Fibroblast of the aortic adventitia (primary cell): Measurements from ENCODE around the gene PRDX2. TPM values are rescaled to one million over a fixed set of nuclear protein-coding genes. Genes with fewer than 3 reads are reported as not detected.
A peak's percentile ranks its signal among the peaks of the same experiment; 100 is the strongest.

ENCODE experiments used
- DNase-seq: peaks from one replicate; pipeline ENCODE4 v3.0.0-alpha.2; 2010; ENCODE audit warnings: low read depth
- H3K4me3 ChIP-seq: 2 replicates; pipeline ENCODE4 v1.5.1; 2011; ENCODE audit warnings: low read depth, mild to moderate bottlenecking, control low read depth, low read length, moderate library complexity
- CTCF ChIP-seq: IDR thresholded peaks from 2 replicates; pipeline ENCODE4 v1.5.1; 2011; ENCODE audit warnings: mild to moderate bottlenecking, low read length, control low read depth, inconsistent platforms; ENCODE audit not compliant: insufficient read depth
- total RNA-seq: library from RNA; depleted of rRNA; stranded (reverse); fragments of >200 nt; gene quantifications from 2 replicates; pipeline ENCODE4 v1.2.3, GENCODE V29; 2012; ENCODE audit warnings: low replicate concordance

PRDX2 gene
- total RNA-seq, 1 donor: 163 TPM

GRCh38 chr19:12790628-12791344, 10.8 kb downstream of the PRDX2 start:
- DNase-seq: no peak

DNA sequence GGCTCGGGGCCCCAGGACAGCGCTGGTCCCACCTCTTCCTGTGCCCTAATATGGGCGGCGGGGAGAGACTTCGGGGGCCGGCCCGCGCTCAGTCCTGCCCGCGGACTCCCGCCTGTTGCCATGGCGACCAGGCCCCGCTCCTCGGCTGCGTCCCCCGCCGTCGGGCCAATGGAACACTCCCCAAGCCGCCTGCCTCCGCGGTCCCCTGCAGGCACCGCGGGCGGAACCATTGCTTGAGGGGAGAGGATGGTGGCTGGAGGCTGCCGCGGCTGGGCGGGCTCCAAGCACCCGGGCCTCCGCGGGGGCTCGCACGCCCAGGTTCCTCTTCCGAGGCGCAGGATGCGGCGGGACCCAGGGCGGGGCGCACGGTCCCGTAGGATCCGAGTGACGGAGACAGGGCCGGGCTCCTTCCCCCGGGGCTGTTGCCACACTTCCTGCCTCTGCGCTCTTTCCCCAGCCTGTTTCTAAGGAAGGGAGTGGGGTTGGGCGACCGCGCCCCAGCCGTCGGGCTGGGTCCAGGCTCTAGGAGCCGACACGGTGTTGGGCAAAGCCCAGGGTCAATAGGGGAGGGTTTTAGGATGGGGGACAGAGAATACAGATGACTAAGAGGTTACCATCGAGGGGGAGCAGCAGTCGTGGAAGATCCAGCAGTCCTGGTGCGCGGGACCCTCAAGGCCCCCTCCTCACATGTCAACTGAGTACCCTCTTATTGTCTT, 11.5 kb downstream of the PRDX2 start:
- no peak for TF ChIP-seq CTCF
- peak; percentile 94 for DNase-seq
- peak overlapping the region; percentile 57 for H3K4me3 ChIP-seq

More at GRCh38 chr19:12790628-12791344, 10.8 kb downstream of the PRDX2 start:
- H3K4me3 ChIP-seq: peak overlapping the region; percentile 57
- no peak for TF ChIP-seq CTCF

DNA sequence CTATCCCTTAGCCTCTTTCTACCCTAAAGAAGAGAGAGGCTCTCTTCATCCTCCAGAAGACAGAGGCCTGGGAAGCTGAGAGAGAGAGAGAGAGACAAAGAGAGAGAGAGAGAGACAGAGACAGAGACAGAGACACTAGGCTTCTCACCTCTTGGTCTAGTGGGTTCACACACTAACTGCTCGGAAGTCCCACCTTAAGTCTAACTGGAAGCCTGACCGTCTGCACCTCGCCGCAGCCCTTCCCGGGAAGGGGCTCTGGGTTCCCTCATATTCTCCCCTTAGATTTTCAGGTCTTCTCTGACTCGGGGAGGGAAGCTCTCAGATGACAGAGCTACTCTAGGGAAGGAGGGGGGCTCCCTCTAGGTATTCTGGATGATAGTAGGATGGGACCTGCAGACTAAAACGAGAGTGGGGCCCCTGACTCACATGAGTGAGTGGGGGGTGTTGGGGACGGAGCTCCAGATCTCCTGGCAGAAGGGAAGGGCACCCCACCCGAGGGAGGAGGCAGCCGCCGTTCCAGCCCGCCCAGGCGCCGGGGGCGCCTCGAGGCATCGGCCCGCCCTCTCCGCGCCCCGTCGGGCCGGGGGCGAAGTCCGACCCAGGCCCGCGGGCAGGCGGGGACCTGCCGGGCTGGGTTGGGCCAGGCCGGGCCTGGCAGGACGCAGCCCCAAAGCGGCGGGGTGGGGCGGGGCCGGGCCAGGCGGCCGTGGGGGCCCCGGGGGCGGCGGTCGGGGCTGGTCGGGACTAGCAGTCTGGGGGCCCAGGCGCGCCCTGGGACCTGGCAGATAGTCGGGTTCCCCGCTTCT, 12.3 kb downstream of the PRDX2 start:
- H3K4me3 ChIP-seq: peak overlapping the region; percentile 57
- DNase-seq: peak; percentile 46
- no peak for TF ChIP-seq CTCF

DNA sequence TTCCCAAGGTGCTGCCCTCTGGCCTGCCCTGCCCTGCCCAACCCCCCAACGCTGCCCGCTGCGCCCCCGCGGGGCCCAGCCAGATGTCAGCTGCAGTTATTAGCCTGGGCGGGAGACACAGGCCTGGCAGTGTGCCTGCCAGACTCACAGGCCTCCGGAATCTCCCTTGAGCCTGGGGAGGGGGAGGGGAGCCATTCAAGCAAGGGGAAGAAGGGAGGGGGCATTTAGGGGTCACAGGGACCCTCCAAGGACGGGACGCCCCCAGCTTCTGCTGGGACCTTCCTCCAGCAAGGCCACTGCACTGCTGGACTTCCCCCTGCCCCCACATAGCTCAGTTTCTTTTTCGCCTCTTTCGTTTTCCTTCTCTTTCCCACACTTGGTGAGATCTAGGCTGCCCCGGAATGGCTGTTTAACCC, 12.9 kb downstream of the PRDX2 start:
- no peak for TF ChIP-seq CTCF
- DNase-seq: peak; percentile 75
- peak overlapping the region; percentile 57 for H3K4me3 ChIP-seq

DNA sequence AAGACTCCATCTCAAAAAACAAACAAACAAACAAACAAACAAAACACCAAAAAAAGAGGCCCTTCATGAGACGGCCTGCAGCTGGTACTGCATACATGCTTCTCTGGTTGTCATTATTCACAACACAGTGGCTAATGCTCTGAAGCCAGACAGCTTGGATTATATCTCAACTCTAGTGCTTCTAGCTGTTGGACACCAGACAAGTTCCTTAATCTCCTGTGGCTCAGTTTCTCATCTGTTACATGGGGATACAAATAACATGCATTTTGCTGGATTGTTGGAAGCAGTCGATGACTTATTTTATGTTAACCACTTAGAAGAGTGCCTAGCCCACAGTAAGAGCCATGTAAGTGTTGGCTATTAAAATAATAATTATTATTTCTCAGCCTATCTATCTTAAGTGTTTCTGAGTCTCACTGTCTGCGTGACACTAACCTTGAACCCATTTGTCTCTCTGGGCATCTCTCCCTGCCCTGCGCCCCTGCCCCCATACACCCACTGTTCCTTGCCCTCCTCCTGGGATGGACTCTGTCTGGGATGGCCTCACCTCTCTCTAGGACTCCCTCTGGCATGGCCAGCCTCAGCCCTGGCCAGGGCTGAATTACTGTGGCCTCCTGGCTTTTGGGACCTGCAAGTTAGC, 13.4 kb downstream of the PRDX2 start:
- H3K4me3 ChIP-seq: no peak overlapping the region
- TF ChIP-seq CTCF: no peak
- DNase-seq: peak; percentile 52

GRCh38 chr19:12787458-12787857, 14.1 kb downstream of the PRDX2 start:
- TF ChIP-seq CTCF: no peak
- DNase-seq: no peak
- no peak overlapping the region for H3K4me3 ChIP-seq
